HEK293T (cell line): ENCODE results near the gene PAPPA2.

Source experiments
- BHLHE40 ChIP-seq: fragments of 450-650 bp; IDR thresholded peaks from 2 replicates; pipeline ENCODE4 v1.6.1; 2016; ENCODE audit warnings: mild to moderate bottlenecking, moderate library complexity, borderline replicate concordance
- CTBP1 ChIP-seq: fragments of 450-650 bp; IDR thresholded peaks from 2 replicates; pipeline ENCODE4 v1.6.1; 2016; ENCODE audit warnings: borderline replicate concordance
- FOXA1 ChIP-seq: fragments of 450-650 bp; IDR thresholded peaks from 2 replicates; pipeline ENCODE4 v1.6.1; 2016; ENCODE audit warnings: mild to moderate bottlenecking
- FOXK2 ChIP-seq: fragments of 450-650 bp; IDR thresholded peaks from 2 replicates; pipeline ENCODE4 v1.6.1; 2016; ENCODE audit warnings: mild to moderate bottlenecking
- FOXM1 ChIP-seq: fragments of 450-650 bp; IDR thresholded peaks from 2 replicates; pipeline ENCODE4 v1.6.1; 2017; ENCODE audit warnings: mild to moderate bottlenecking, borderline replicate concordance
- SP1 ChIP-seq: fragments of 450-650 bp; IDR thresholded peaks from 2 replicates; pipeline ENCODE4 v1.6.1; 2017
- SUZ12 ChIP-seq: fragments of 450-650 bp; IDR thresholded peaks from 2 replicates; pipeline ENCODE4 v1.6.1; 2016; ENCODE audit warnings: mild to moderate bottlenecking
- TARDBP ChIP-seq: fragments of 450-650 bp; IDR thresholded peaks from 2 replicates; pipeline ENCODE4 v1.6.1; 2016
- TF ChIP-seq, protein P1 (sequence below): fragments of 450-650 bp; IDR thresholded peaks from 2 replicates; pipeline ENCODE4 v1.6.1; 2016

- TF ChIP-seq, protein P1, sequence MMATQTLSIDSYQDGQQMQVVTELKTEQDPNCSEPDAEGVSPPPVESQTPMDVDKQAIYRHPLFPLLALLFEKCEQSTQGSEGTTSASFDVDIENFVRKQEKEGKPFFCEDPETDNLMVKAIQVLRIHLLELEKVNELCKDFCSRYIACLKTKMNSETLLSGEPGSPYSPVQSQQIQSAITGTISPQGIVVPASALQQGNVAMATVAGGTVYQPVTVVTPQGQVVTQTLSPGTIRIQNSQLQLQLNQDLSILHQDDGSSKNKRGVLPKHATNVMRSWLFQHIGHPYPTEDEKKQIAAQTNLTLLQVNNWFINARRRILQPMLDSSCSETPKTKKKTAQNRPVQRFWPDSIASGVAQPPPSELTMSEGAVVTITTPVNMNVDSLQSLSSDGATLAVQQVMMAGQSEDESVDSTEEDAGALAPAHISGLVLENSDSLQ = no peak
- TF ChIP-seq BHLHE40 = no peak
- TF ChIP-seq FOXM1 = no peak
- TF ChIP-seq SP1 = no peak
- TF ChIP-seq TARDBP = no peak
- TF ChIP-seq CTBP1 = no peak
- TF ChIP-seq FOXA1 = no peak
- TF ChIP-seq SUZ12 = no peak
- no peak for TF ChIP-seq FOXK2
These were observed 46.2 kb upstream of the PAPPA2 start for GRCh38 chr1:176416777-176417176.
